CD4-positive, alpha-beta T cell treated with Interleukin-1 beta for 1 hour (primary cell): ENCODE results near the gene IL36A.

Experiments
- DNase-seq, 2 donors: peaks; one replicate each; pipeline ENCODE4 v3.0.0-alpha.2; 2020 to 2022

Gene IL36A

GRCh38 chr2:113053666-113054065 is 48.4 kb downstream of the IL36A start:
- no peak for DNase-seq

GRCh38 chr2:113054066-113054465 is 48.8 kb downstream of the IL36A start:
- DNase-seq: no peak

DNA sequence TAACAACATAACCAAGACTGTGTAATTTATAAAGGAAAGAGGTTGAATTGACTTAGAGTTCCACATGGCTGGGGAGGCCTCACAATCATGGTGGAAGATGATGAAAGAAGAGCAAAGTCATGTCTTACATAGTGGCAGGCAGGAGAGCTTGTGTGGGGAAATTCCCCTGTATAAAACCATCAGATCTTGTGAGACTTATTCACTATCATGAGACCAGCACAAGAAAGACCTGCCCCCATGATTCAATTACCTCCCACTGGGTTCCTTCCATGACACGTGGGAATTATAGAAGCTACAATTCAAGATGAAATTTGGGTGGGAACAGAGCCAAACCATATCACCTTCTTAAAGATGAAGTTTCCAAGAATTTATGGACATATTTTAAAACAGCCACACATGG is 51.3 kb downstream of the IL36A start:
- no peak for DNase-seq

DNA sequence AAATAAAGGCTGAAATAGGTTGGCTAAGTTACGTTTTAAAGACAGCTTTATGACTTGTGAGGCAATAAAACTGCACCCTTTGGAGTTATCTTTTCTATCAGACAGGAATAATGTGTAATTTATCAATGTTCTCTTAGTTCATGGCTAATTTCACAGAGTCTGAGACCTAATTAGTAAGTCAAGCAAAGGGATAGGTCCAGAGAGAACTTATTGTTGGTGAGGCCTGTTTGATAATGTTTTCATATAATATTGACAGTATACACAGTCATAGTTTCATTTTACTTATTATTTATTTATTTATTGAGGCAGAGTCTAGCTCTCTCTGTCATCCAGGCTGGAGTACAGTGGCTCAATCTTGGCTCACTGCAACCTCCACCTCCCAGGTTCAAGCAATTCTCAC is 51.9 kb downstream of the IL36A start:
- no peak for DNase-seq
